ENCODE results near the gene FGF1. TPM values are rescaled to one million over a fixed set of nuclear protein-coding genes. Genes with fewer than 3 reads are reported as not detected.
"Not testable (repeated sequence)": the region's sequence is repeated elsewhere in the genome, so short reads cannot be mapped to it uniquely, and the experiment has no call there.

FGF1 gene
- total RNA-seq, 2 experiments from 2014 or later, result not detected

DNA sequence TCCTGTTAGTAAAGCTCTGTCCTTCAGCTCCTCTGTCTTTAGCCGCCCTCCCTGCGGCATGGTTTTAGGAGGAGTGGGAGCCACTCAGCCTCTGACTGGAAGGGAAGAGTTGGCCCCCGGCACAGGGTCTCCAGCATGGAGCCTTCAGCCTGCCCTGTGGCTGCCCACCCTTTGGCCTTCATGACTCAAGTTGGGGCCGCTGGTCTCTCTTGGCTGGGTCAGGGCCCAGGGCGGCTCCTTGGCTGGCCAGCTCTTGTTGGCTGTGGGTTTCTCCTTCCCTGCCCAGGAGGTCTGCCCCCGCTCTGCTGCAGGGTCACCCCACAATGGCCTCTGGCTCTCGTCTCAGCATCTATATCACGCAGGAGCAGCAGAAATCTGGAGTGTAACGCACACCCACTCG is 25.7 kb downstream of the FGF1 start:
- CTCF ChIA-PET, result interaction anchor here (3.1 kb wide), 1 partner anchor 38 kb away, joined by 15 read pairs; no protein-coding TSS in a partner anchor
- Mint-ChIP-seq H3K4me1 (no peaks in the 10 kb centered on the region), H3K9me3 (ENCODE audit: low read depth) (no peaks in the 10 kb centered on the region), H3K4me3 (no peak overlapping the region), H3K27me3 (peaks cover 24% of the 10 kb centered on the region), H3K27ac (no peak overlapping the region), H3K36me3 (no peaks in the 10 kb centered on the region)
- ATAC-seq (no peak), DNase-seq (no peak)

DNA sequence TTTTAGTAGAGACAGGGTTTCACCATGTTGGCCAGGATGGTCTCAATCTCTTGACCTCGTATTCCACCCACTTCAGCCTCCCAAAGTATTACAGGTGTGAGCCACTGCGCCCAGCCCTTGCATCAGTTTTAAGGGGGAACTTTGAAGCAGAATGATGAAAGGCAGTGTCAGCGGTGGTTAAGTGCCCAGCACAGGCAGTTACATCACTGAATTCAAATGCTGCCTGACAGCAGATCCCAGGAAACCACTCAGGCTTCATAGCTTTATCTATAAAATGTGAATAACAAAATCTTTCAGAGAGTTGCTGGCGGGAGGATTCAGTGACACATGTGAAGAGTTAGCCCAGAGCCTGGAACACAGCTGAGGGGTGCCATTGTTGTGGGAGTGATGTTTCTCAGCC is 26.5 kb downstream of the FGF1 start:
- no peak overlapping the region for H3K27ac Mint-ChIP-seq
- H3K4me3 Mint-ChIP-seq, result no peak overlapping the region
- ATAC-seq (no peak), DNase-seq (no peak)
- CTCF ChIA-PET, result interaction anchor here (0.7 to 3.1 kb wide), 4 partner anchors 11 to 434 kb away, joined by 3 to 15 read pairs (median 3); no protein-coding TSS in a partner anchor
- no peaks in the 10 kb centered on the region for H3K36me3 Mint-ChIP-seq
- H3K4me1 Mint-ChIP-seq, result no peaks in the 10 kb centered on the region
- H3K9me3 Mint-ChIP-seq (ENCODE audit: low read depth), result no peaks in the 10 kb centered on the region
- peaks cover 29% of the 10 kb centered on the region for H3K27me3 Mint-ChIP-seq

DNA sequence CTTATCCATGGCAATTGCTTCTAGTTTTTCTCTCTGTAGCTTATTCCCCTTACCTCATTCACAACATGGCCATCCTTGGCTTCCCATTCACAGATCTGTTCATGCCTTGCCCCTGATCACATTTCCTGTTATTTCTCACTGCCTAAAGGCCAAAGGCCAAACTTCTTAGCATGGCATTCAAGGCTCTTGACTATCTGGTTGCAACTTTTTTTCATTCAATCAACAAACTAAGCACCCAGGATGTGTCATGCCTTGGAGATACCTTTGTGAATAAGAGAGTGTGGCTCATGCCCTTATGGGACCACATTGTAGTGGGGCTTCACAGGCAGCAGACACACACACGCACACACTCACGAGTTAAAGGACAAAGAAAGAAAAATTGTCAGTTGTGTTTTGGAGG is 27.6 kb downstream of the FGF1 start:
- Mint-ChIP-seq H3K27me3 (peaks cover 31% of the 10 kb centered on the region), H3K4me3 (no peak overlapping the region), H3K9me3 (ENCODE audit: low read depth) (no peaks in the 10 kb centered on the region), H3K36me3 (no peaks in the 10 kb centered on the region), H3K4me1 (no peaks in the 10 kb centered on the region), H3K27ac (no peak overlapping the region)
- CTCF ChIA-PET, result interaction anchor here (1.0 to 3.1 kb wide), 3 partner anchors 12 to 44 kb away, joined by 3 to 15 read pairs (median 3); no protein-coding TSS in a partner anchor
- no peak for ATAC-seq
- no peak for DNase-seq

DNA sequence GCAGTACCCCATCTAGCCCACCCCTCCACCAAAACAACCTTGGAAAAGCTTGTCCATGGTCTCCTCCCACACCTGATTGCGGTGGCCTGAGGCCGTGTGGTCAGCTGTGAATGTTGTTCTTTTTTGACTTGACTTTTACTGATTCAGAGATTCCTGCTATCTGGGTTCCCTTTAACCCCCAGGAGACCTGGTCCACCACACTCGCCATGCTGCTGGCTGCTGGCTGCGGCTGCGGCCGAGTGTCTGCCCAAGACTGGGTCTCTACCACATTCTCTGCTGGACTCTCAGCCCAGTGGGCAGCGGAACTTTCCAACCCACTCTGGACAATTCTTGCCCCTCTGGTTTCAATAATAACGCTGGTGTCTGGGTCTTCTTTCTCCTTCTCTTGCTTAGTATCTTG is 28.4 kb downstream of the FGF1 start:
- Mint-ChIP-seq H3K27ac (no peak overlapping the region), H3K36me3 (no peaks in the 10 kb centered on the region), H3K4me1 (no peaks in the 10 kb centered on the region), H3K9me3 (ENCODE audit: low read depth) (no peaks in the 10 kb centered on the region), H3K4me3 (no peak overlapping the region), H3K27me3 (peaks cover 28% of the 10 kb centered on the region)
- CTCF ChIA-PET, result interaction anchor here (0.7 to 3.5 kb wide), 3 partner anchors 11 to 41 kb away, joined by 3 to 51 read pairs (median 16); no protein-coding TSS in a partner anchor
- DNase-seq (no peak), ATAC-seq (no peak)

DNA sequence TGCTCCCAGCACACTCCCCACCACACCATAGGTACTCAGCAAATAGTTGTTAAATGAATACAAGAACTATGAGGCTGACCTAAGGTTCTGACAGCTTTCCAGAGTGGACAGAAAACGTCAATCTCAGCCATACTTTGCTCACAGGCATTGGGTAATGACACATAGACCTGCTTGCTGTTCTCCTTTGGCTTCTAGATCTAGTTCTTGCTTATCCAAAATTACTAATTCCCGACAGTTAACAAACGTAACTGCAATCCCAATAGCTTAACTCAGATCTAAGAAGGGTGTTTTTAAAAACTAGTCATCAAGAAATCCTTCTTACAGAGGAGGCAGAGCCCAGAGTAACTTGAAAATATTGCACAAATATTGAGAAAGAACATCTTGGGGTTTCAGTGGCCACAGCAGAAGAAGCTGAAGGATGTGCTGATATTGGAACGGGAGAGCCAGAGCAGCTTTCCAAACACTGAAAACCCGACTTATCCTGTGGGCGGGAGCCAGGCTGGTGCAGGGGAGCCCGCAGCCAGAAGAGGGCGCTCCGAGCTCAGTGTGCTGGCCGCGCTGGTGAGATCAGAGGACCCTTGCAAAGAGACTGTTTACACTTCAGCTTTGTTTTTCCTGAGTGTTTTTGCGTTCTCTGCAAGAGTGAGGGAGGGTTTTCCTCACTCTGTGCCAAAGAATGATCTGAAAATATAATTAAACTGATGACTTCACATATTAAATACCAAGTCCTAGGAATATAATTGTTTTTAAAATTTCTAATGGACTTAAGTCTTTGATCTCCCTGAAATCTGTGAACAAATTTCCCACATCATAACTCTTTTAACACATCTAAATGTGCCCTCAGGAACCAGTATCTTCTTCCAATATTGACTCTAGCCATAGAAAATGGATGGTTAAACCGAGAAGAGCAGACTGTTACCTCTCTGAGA is 30.3 kb downstream of the FGF1 start:
- DNase-seq, result peak; percentile 70
- Mint-ChIP-seq H3K4me3 (no peak overlapping the region), H3K4me1 (no peaks in the 10 kb centered on the region), H3K27ac (no peak overlapping the region), H3K9me3 (ENCODE audit: low read depth) (no peaks in the 10 kb centered on the region), H3K36me3 (no peaks in the 10 kb centered on the region), H3K27me3 (peaks cover 24% of the 10 kb centered on the region)
- ATAC-seq, result peak; percentile 82
- CTCF ChIA-PET, result interaction anchor here (0.7 to 3.6 kb wide), 37 partner anchors 8 to 958 kb away, joined by 3 to 51 read pairs (median 5); no protein-coding TSS in a partner anchor

DNA sequence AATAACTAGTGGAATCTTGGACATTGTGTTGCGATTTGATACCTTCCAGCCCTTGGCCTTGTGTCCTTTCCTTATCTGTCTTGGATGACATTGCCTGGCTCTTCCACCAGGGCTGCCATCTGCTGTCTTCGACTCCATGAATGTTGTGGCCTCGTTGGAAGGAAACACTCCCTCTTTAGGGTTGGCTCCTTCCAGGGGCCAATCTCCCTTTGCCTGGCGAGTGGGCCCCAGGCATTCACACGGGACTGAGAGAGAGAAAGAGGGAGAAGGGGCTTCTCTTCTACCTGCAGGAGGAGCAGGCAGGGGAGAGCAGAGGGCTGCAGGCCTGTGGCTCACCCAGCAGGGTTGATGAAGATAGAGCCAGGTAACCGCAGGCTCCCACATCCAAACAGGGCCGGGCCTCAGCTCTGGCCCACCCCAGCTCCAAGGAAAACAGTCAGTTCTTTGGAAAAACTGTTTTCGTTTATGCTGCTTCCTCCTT is 31.3 kb downstream of the FGF1 start:
- Mint-ChIP-seq H3K9me3 (ENCODE audit: low read depth) (no peaks in the 10 kb centered on the region), H3K27ac (no peak overlapping the region), H3K4me3 (no peak overlapping the region), H3K36me3 (no peaks in the 10 kb centered on the region), H3K27me3 (peaks cover 24% of the 10 kb centered on the region), H3K4me1 (no peaks in the 10 kb centered on the region)
- CTCF ChIA-PET, result interaction anchor here (1.0 to 3.6 kb wide), 13 partner anchors 9 to 242 kb away, joined by 3 to 51 read pairs (median 6); no protein-coding TSS in a partner anchor
- DNase-seq, result no peak
- no peak for ATAC-seq

DNA sequence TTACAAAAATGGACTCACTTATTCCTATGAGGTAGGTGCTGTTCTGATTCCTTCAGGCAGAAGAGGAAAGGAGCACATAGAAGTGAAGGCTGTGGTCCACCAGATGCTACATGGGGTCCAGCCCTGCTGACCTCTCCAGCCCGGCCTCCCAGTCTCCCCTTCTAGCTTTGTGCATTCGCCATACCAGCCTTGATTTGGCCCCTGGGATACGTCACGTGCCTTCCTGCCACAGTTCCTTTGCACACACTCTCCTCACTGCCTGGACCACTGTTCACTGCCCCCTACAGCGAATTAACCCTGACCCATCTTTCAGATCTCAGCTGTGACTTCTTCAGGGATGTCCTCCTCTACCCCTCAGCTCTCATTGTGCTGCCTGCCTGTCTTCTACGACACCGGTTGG is 32.6 kb downstream of the FGF1 start:
- Mint-ChIP-seq H3K27me3 (peaks cover 21% of the 10 kb centered on the region), H3K27ac (no peak overlapping the region), H3K4me1 (no peaks in the 10 kb centered on the region), H3K4me3 (no peak overlapping the region), H3K9me3 (ENCODE audit: low read depth) (no peaks in the 10 kb centered on the region), H3K36me3 (no peaks in the 10 kb centered on the region)
- no peak for DNase-seq
- CTCF ChIA-PET, result interaction anchor here (0.9 to 3.6 kb wide), 2 partner anchors 46 to 235 kb away, joined by 3 to 18 read pairs; no protein-coding TSS in a partner anchor
- ATAC-seq, result no peak

DNA sequence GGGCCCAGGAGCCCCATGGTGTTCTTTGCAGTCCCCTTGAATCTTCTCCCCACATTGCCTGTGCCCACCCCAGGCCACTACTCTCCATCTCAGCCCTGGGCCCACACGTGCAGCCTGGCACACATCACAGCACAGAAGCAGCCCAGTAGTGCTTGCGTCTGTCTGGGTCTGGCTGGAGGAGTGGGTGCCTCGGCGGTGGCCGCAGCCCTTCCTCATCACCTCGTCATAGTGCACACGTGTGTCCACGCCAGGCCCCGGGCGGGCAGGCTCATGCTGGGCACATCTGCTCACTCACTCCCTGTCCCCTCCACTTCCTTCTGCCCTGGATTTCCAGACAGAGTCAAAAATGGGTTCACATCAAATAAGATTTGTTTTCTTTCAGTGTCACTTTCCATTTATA is 33.3 kb downstream of the FGF1 start:
- Mint-ChIP-seq H3K36me3 (no peaks in the 10 kb centered on the region), H3K27ac (no peak overlapping the region), H3K9me3 (ENCODE audit: low read depth) (no peaks in the 10 kb centered on the region), H3K27me3 (peaks cover 18% of the 10 kb centered on the region), H3K4me3 (no peak overlapping the region), H3K4me1 (no peaks in the 10 kb centered on the region)
- DNase-seq (no peak), ATAC-seq (no peak)
- CTCF ChIA-PET, result interaction anchor here (0.9 to 1.2 kb wide), 2 partner anchors 47 to 61 kb away, joined by 3 to 4 read pairs; no protein-coding TSS in a partner anchor

DNA sequence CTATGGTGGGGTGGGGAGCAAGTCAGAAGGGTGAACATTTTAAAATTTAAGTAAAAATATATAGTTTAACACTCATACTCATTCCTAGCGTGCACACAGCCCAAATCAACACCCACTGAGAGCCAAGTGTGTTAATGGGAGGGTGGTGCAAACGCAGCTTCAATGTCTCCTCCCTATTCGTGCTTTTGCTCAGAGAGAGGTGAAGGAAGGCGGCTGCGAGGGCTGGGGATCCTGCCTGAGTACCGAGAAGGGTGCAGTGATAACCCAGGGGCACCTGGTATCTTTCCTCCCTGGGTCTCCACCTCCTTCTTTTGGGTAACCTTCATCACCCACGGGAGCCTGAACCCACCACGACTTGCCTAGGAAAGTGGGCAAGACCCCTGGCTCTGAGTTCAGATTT is 35.0 kb downstream of the FGF1 start:
- Mint-ChIP-seq H3K27ac (no peak overlapping the region), H3K4me3 (no peak overlapping the region), H3K36me3 (no peaks in the 10 kb centered on the region), H3K4me1 (no peaks in the 10 kb centered on the region), H3K27me3 (peaks cover 15% of the 10 kb centered on the region), H3K9me3 (ENCODE audit: low read depth) (no peaks in the 10 kb centered on the region)
- DNase-seq, result no peak
- no peak for ATAC-seq
- CTCF ChIA-PET, result interaction anchor here (1.1 kb wide), 1 partner anchor 10 kb away, joined by 4 read pairs; no protein-coding TSS in a partner anchor

DNA sequence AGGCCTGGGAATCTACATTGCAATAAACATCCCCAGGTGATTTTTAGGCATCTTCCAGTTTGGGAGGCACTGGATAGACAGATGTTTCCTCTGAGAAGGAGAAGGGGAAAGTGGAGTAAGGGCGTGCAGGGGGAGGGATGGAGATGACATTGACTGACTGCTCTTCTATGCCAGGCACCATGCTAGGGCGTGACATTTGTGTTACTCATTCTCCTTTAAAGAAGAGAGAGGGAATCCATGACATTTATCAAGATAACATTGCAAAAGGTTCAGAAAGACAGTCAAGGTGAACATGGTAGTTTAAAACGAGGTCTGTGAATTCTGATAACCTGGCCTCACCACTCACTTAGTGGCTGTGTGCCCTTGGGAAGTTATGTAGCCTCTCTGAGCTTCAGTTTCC is 35.8 kb downstream of the FGF1 start:
- ATAC-seq, result no peak
- Mint-ChIP-seq H3K4me3 (no peak overlapping the region), H3K9me3 (ENCODE audit: low read depth) (no peaks in the 10 kb centered on the region), H3K27ac (no peak overlapping the region), H3K4me1 (no peaks in the 10 kb centered on the region), H3K27me3 (peaks cover 12% of the 10 kb centered on the region), H3K36me3 (no peaks in the 10 kb centered on the region)
- CTCF ChIA-PET, result no interaction called here
- no peak for DNase-seq

DNA sequence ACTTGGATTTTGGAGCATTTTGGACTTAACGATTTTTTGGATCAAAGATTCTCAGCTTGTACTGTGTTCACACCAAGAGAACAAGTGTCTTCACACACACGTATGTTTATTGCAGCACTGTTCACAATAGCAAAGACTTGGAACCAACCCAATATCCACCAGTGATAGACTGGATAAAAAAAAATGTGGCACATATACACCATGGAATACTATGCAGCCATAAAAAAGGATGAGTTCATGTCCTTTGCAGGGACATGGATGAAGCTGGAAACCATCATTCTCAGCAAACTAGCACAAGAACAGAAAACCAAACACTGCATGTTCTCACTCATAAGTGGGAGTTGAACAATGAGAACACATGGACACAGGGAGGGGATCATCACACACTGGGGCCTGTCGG is 37.8 kb downstream of the FGF1 start:
- H3K9me3 Mint-ChIP-seq (ENCODE audit: low read depth); H3K4me3 Mint-ChIP-seq; H3K36me3 Mint-ChIP-seq; H3K27ac Mint-ChIP-seq; H3K4me1 Mint-ChIP-seq; CTCF ChIA-PET; ATAC-seq; DNase-seq: not testable (repeated sequence)
- peaks cover 13% of the 10 kb centered on the region for H3K27me3 Mint-ChIP-seq

DNA sequence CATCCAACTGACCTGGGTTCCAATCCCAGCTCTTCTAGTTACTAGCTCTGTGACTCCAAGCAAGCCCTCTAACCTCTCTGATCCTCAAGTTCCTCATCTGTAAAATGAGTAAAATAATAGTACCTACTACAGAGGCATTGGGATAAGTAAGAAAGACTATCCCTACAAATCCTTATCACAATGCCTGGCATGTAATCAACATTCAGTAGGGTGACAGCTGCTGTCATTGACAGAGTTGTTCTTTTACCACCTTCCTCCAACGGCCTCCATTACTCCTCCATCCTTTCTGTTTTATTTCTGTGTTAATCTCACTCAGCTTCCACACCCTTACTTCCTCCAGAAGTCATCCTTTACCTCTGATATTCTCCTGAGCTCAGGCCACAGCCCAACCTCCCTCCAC is 40.4 kb downstream of the FGF1 start:
- Mint-ChIP-seq H3K36me3 (no peaks in the 10 kb centered on the region), H3K4me1 (peaks cover 3% of the 10 kb centered on the region), H3K27ac (no peak overlapping the region), H3K27me3 (peaks cover 30% of the 10 kb centered on the region), H3K4me3 (no peak overlapping the region), H3K9me3 (ENCODE audit: low read depth) (no peaks in the 10 kb centered on the region)
- no peak for ATAC-seq
- DNase-seq, result no peak
- CTCF ChIA-PET, result interaction anchor here (1.6 to 7.1 kb wide), 3 partner anchors 10 to 243 kb away, joined by 6 to 29 read pairs (median 6); no protein-coding TSS in a partner anchor

DNA sequence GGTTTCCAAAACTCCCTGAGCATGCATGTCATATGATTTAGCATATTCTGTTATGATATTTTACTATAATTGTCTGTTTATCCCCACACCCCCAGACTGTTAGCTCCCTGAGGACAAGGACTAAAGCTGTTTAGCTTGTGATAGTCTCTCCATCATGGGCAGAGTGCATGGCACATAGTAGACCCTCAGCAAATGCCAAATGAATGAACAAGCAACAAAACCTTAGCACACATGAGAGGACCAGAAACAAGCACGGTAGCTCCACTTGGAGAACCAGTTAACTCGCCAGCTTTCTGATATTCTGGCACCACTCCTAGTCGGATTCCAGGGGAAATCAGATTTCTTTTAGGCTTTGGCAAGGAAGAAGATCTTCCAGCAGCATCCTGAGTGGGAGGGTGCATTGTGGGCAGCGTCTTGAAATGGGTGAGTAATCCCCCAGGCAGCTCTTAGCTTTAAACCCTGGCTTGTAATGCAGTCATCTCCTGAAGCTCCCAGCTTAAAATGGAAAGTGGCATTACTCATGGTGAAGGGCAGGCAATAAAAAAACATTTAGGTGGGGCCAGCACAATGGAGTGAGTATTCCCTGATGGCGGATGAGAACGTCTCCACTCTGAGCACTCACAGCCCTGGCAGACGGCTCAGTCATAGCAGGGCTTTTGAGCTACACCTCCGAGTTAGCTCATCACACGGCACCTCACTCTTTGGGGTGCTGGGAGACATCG is 41.1 kb downstream of the FGF1 start:
- peaks cover 3% of the 10 kb centered on the region for H3K4me1 Mint-ChIP-seq
- no peaks in the 10 kb centered on the region for H3K36me3 Mint-ChIP-seq
- DNase-seq, result no peak
- no peak for ATAC-seq
- CTCF ChIA-PET, result interaction anchor here (1.1 to 7.1 kb wide), 5 partner anchors 11 to 244 kb away, joined by 3 to 29 read pairs (median 6); no protein-coding TSS in a partner anchor
- H3K4me3 Mint-ChIP-seq, result no peak overlapping the region
- H3K9me3 Mint-ChIP-seq (ENCODE audit: low read depth), result no peaks in the 10 kb centered on the region
- H3K27ac Mint-ChIP-seq, result no peak overlapping the region
- peaks cover 33% of the 10 kb centered on the region for H3K27me3 Mint-ChIP-seq

All from activated CD8-positive, alpha-beta memory T cell treated with anti-CD3 and anti-CD28 coated beads, Interleukin-2, amount 10 ng/mL, durations not matched to agents 7 days and 5 days (primary cell).